Measurements from ENCODE around the gene FOCAD.

The FOCAD gene

GRCh38 chr9:20740929-20741582 is 57.0 kb downstream of the FOCAD start:
- DNase-seq = no peak

DNA sequence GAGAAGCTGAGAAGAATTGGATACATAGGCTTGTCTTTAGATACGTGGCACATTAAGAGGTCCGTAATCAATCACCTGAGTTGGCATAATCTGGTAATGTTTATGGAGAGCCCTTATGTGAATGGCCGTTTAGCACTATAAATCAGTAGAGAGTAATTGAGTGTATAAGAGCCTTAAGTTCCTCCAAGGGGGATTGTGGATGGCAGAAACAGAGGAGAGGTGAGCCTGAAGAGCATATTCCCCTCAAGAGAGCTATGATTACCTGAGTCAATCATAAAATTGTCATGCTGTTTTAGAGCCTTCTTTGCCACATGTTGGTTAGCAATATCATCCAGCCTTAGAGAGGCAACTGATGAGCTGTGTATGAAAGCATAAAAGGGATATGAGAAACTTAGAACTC is 58.8 kb downstream of the FOCAD start:
- DNase-seq = no peak

DNA sequence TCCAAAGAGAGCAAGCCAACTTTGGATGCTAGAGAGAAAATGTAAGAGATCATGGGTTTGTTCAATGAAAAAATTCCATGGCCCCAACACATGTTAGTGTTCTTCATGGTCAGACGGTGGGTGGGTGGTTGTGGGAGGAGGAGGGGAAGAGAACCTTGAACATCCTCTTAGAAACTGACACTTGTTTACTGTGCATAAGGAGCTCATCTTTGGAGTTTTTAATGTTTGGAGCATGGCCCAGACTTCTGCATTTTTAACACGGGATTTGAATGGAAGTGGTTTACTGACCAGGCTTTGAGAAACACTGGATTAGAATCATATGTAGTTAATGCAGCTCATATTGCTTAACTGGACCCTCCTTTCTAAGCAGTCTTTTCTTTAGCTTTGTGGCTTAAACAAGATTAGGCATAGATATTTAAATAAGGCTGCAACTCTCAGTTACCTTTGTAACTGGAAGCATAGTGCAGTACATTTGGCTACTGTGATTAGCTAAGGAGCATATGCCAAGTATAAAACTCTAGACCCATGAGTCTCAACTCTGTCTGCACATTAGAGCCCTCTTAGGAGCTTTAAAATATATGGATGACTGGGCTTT is 60.1 kb downstream of the FOCAD start:
- no peak for DNase-seq

- no peak for DNase-seq
Observed at GRCh38 chr9:20746967-20747366, 62.9 kb downstream of the FOCAD start.

- no peak for DNase-seq
Observed at GRCh38 chr9:20749496-20750198, 65.6 kb downstream of the FOCAD start.

- DNase-seq = no peak
Observed at GRCh38 chr9:20753761-20754160, 69.7 kb downstream of the FOCAD start.

- DNase-seq = no peak
Observed at GRCh38 chr9:20754556-20754955, 70.5 kb downstream of the FOCAD start.

DNA sequence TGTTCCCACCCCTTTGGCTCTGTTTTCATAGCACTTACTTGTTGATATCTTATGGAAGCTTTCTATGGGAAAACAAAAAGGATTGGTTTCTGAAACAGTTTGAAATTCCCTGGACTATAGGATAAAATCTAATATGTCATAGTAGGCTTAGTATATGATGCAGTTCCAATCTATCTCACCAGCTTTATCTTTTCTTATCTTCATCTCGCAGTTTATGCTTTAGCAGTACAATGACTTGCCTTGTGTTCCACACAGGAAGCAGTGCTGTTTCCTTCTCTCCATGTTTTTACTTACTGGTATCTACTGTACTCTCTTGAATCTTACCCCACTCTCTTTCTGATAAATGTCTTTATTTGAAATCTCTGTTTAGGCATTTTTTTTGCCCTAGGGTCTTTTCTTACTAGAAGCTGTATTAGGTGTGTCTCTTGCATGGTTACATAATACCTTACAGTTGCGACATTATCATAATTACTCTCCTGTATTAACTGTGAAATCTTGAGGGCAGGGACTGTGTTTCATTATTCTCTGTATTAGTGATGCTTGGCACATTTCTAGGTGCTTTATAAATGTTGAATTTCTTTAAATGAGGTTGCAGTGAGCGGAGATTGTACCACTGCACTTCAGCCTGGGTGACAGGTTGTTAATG is 76.3 kb downstream of the FOCAD start:
- no peak for DNase-seq

GRCh38 chr9:20770947-20771346 is 86.9 kb downstream of the FOCAD start:
- DNase-seq = no peak

GRCh38 chr9:20771729-20772128 is 87.7 kb downstream of the FOCAD start:
- no peak for DNase-seq

- DNase-seq = no peak
Observed at GRCh38 chr9:20775683-20776082, 91.6 kb downstream of the FOCAD start.

DNA sequence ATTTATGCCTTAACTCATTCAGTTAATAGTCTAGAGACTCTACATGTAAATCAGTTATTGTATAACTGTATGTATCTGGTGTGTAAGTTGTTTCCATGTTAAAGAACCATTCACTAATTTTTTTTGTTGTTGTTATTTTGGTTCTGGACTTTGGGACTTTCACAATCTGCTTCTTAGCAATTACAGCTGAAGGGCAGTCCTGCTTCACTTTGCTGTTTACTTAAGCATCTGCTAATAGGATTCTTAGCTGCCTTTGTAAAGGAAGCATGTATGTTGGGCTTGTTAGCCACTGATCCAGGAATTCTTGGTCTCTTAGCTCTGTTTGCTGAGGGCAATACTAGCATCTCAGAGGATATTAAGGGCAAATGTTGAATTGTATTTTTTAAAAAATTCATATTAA is 97.0 kb downstream of the FOCAD start:
- no peak for DNase-seq

DNA sequence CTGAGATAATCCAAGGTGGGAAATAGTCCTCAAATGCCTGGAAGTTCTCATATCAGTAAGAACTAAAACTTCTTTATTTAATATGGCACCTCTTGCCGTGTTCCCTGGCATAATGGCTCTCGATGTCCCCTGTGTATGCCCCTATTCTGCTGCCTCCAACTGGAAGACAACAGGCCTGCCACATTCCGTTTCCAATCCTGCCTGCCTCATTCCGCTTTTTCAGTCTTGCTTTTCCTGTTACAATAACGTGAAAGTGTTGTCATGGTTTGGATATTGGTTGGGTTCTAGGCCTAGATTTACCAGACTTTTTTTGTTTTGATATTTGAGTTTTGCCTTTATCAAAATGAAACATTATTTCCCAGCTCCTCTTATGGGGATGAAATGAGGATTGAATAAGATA is 98.2 kb downstream of the FOCAD start:
- no peak for DNase-seq

- DNase-seq = no peak
Observed at GRCh38 chr9:20783057-20784038, 99.3 kb downstream of the FOCAD start.

- no peak for DNase-seq
Observed at GRCh38 chr9:20784196-20784595, 100.1 kb downstream of the FOCAD start.

- DNase-seq = no peak
Observed at GRCh38 chr9:20786807-20787206, 102.7 kb downstream of the FOCAD start.

DNA sequence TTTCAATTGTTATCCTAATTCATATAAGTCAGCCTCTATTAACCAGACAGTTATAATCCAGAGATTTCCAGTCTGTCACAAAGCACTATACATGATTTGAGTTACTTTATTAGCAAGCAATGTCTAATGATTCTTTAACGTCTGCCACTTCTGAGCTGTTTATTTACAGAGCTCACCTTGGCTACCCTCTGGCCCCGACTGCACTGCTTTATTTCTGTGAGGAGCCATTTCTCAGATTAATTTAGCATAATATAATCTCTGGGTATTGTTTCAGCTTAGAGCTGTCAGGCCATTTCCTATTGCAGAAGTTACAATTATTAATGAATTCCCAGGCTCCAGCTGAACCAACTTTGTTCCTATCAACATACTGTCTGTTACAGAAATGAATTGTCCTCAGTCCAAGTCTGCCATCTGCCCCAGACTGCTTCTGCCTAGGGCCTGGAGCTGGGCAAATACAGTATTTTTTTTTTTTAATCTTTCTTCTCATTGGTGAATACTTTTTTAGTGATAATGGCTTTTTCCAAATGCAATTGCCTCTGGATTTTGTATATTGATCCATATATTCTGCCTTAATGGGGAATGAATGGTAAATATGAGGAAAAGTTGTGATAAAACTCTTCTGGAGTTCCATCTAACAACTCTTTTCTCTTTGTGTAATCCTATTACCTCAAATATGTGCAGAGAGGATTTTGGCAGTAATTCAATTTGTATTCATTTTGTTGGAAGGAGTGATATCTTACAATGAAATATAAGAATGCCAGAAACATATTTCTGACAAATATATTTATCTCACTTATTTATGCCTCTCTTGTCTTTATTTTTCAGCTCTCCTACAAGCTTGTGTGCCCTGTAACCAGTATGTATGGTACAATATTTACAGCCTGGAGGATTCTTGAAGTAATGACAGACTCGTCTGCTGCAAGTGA is 104.7 kb downstream of the FOCAD start:
- no peak for DNase-seq

GRCh38 chr9:20790721-20791120 is 106.7 kb downstream of the FOCAD start:
- DNase-seq = no peak

DNA sequence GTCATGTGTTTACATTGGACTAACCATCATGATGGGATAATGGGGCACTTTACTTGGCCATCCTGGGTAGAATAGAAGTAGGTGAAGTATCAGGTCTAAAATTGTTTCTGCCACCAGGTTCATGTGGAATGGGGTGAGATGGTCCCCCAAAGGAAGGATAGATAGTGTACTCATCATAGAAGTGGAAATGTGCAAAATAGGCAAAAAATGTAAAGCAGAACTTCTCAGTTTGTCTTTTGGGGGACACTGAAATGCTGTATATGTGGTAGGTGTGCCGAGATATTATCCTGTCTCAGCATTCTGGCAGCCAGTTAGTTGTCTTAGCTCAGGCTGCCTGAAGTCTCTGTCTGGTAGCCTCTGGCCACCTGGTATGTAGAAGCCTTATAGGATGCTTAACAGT is 107.6 kb downstream of the FOCAD start:
- no peak for DNase-seq

DNA sequence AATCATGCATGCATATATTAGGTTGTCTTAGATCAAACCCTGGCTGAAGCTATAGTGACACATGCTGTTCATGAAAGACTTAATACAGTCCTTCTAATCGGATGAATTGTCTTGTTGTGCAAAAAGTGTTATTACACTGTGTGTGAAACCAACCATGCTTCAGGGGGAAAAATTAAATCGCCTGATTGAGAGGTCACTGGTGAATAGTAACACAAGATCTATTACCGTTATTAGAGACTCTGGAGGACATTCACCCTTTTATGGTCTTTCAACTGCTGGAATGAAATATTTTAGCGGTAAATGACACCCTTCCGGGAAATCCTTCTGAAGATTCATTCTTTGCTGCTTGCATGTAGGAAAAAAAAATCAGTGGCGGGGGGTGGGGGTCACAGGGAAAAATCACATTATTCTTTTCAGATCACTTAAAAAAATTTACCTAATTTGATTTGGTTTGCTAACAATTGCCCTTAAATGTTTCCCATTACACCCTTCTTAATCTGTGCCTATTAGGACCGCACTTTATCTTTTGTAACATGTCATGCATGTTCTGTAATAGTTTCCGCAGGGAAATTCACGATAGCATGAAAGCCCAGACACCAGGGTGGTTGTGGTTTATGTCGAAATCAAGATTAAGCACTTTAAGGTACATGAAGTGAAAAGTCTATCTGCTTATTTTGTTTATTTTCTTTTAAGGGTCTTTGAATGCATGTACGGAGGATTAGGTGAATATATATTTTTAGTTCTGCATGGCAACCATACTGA is 120.6 kb downstream of the FOCAD start:
- DNase-seq = no peak

DNA sequence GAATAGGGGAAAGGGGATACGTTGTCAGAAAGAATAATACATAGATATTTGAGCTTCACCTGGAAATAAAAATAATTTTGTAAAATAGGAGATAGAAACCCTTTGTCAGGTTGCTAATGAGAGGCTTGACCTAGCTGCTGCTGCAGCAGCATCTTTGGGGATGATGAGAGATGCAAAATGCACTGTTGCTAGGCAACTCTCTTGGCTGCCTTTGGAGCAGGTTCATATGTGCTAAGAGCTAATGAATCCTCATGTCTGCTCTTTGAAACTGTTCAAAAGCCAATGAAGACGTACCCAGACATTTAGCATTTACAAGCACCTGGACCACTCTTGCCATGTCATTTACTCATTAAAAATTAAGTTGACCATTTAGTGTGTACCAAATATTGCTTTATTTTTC is 121.7 kb downstream of the FOCAD start:
- no peak for DNase-seq
